Adrenal gland (tissue), 5 donors: ENCODE data around the gene COA1.

Experiments
- CTCF ChIP-seq, 6 experiments: fragments of 450-650 bp in 4 of 6; fragments of 200-600 bp in 2 of 6; sonication (generic) in 1 of 6; IDR thresholded peaks; 1 replicate in 5 of 6; 2 replicates in 1 of 6; pipeline versions ENCODE4 v1.5.1 to v1.8.0; 2016 to 2021; ENCODE audit warnings: antibody characterized with exemption in 6 of 6, mild to moderate bottlenecking in 2 of 6, moderate library complexity in 1 of 6
- POLR2A ChIP-seq, 2 donors: fragments of 450-650 bp; IDR thresholded peaks; one replicate each; pipeline ENCODE4 v1.6.1; 2017; ENCODE audit warnings: antibody characterized with exemption in 2 of 2, mild to moderate bottlenecking in 2 of 2, moderate library complexity in 1 of 2
- donor health status: DM: no; HTN: no; CAD: no.

GRCh38 chr7:43594020-43594419 lies 135.3 kb downstream of the COA1 start:
- TF ChIP-seq CTCF (IDR thresholded peaks at IDR 0.05) (no peak), POLR2A (IDR thresholded peaks at IDR 0.05) (no peak)
